Mesangial cell (primary cell): ENCODE measurements around the gene ZAP70. TPM values are rescaled to one million over a fixed set of nuclear protein-coding genes. Genes with fewer than 3 reads are reported as not detected.

Experiments
- total RNA-seq: library from RNA; depleted of rRNA; stranded (reverse); fragments of >200 nt; gene quantifications from 2 replicates; pipeline ENCODE4 v1.2.3, GENCODE V29; 2015

The ZAP70 gene
- 0.25 TPM in 1 of 2 replicates, not detected in the other for total RNA-seq

DNA sequence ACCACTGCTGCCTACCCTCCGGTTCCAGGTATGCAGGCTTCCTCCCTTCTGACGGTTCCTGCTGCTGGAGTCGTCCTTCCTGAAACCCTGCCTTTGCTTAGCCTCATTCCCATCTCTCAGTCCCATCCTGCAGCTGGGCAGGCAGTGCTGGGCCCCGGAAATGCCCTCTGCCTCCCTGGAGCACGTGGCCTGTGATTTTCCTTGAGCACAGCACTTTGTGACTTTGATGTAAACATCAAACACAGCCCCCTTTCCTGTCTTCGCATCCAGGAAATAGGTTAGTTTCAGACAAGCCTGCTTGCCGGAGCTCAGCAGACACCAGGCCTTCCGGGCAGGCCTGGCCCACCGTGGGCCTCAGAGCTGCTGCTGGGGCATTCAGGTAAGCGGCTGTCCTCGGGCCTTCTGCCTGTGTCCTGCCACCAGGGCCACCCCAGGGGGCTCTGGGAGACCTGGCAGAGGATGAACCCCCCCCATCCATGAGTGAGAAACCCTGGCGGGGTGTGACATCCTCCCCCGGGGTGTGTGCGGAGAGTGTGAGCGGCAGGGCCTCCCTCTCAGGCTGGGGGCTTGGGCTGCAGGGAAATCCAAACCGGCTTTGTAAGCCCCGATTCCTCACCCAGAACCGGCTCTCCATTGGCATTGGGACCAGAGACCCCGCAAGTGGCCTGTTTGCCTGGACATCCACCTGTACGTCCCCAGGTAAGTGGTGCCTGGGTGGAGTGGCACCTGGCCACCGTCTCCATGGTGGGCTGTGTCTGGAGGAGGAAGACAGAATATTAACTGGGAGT lies at the start of gene ZAP70:
Gene ZAP70 (plus strand): TSS at position 281 of the 788 bp plus-strand sequence. CDS start 10,461 bp downstream, outside the sequence.

DNA sequence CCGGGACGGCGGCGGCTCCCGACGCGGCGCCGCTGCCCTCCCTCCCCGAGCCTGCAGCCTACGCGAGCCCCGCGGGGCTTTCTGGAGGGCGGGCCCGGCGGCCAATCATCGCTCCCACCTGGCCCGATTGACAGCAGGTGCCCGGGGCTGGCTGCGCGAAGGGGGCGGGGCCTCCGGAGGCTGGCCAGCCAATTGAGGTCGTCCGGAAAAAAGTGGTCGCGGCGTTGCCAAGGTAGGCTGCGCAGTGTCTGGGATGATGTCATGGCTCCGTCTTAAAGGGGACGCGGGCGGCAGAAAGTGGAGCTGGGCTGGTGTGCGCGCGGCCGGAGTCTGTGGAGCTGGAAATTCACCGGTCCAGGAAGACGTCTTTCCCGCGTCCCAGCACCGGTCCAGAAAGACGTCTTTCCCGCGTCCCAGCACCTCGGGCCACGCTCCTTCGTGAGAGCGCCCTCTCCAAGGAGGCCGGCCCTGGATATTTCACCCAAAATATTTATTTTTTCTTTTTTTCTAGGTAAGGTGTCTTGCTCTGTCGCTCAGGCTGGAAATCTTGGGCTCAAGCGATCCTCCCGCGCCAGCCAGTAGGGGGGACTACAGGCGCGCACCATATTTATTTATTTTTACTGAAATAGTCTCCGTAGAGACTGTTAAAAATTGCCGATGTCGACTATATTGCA lies 49.3 kb upstream of the ZAP70 start, which contains the start of gene ACTR1B:
Gene ACTR1B (minus strand): TSS at position 83 of the 674 bp plus-strand sequence. CDS start 154 bp downstream, outside the sequence.

GRCh38 chr2:97669448-97669847 lies 43.9 kb upstream of the ZAP70 start, which contains the start of gene C2orf92:
TSS of gene C2orf92 (plus strand) at chr2:97669713. CDS start at chr2:97669789, 76 bp downstream.

Other genes with a start within 250 kb of the ZAP70 start
- 8.1 and 9.3 TPM in 2 replicates for gene ANKRD36B, start 123.7 kb upstream of the ZAP70 start, total RNA-seq
- 358 and 512 TPM in 2 replicates for gene COX5B, start 67.5 kb upstream of the ZAP70 start, total RNA-seq
- gene ACTR1B, start 49.5 kb upstream of the ZAP70 start, total RNA-seq: 59.3 and 93.6 TPM in 2 replicates
- gene C2orf92, start 43.9 kb upstream of the ZAP70 start, total RNA-seq: 2.3 and 2.4 TPM in 2 replicates